IMR-90 (cell line): Measurements from ENCODE around the gene NFASC. TPM values are rescaled to one million over a fixed set of nuclear protein-coding genes. Genes with fewer than 3 reads are reported as not detected.

Source experiments
- ATAC-seq: fragments of 200-7000 bp; cut with Tn5 transposase; 2 replicates; pipeline ENCODE4 v1.9.1; 2020; ENCODE audit warnings: low read depth, mild to moderate bottlenecking, moderate library complexity
- BruUV-seq: library from RNA; stranded (reverse); fragments of 400-500 nt; replicated peaks from 2 replicates; lab custom pipeline; 2021; lab: Mats Ljungman, UMichigan
- CTCF ChIA-PET: fragments of 300-600 bp; formaldehyde crosslinking; extraction: SDS; loops from one replicate; lab custom pipeline; 2021; ENCODE audit warnings: antibody characterized with exemption; lab: Yijun Ruan, JAX
- POLR2A ChIA-PET: fragments of 300-600 bp; sonication (Branson Sonifier 250); formaldehyde crosslinking; loops from one replicate; lab custom pipeline; 2022; ENCODE audit warnings: antibody characterized with exemption; ENCODE audit not compliant: unreplicated experiment; lab: Charles Lee
- DNase-seq: peaks from one replicate; pipeline ENCODE4 v3.0.0; 2013
- H2AFZ ChIP-seq: replicated peaks from 2 replicates; pipeline ENCODE3; 2013; ENCODE audit warnings: low read length, mild to moderate bottlenecking; ENCODE audit not compliant: poor library complexity
- H2AK5ac ChIP-seq: 2 replicates; pipeline ENCODE4 v1.6.1; 2013; ENCODE audit warnings: low read depth, low read length, inconsistent platforms
- H2AK9ac ChIP-seq: replicated peaks from 2 replicates; pipeline ENCODE3; 2013; ENCODE audit warnings: mild to moderate bottlenecking, low read depth, low read length, moderate library complexity; ENCODE audit not compliant: poor library complexity
- H2BK120ac ChIP-seq: 2 replicates; pipeline ENCODE4 v1.6.1; 2013; ENCODE audit warnings: low read depth, low read length, inconsistent platforms
- H2BK15ac ChIP-seq: 3 replicates; pipeline ENCODE4 v1.6.1; 2013; ENCODE audit warnings: low read depth, low read length, inconsistent platforms
- H2BK20ac ChIP-seq: 2 replicates; pipeline ENCODE4 v1.6.1; 2013; ENCODE audit warnings: low read depth, mild to moderate bottlenecking, inconsistent platforms, low read length, moderate library complexity
- H2BK5ac ChIP-seq: 2 replicates; pipeline ENCODE4 v1.6.1; 2013; ENCODE audit warnings: mild to moderate bottlenecking, low read depth, low read length, inconsistent platforms; ENCODE audit not compliant: poor library complexity, severe bottlenecking
- H3K14ac ChIP-seq: replicated peaks from 2 replicates; pipeline ENCODE4 v1.6.1; 2013; ENCODE audit warnings: low read depth, low read length, inconsistent platforms
- H3K18ac ChIP-seq: 2 replicates; pipeline ENCODE4 v1.6.1; 2013; ENCODE audit warnings: low read depth, low read length, control low read depth
- H3K23ac ChIP-seq: 2 replicates; pipeline ENCODE4 v1.6.1; 2013; ENCODE audit warnings: low read depth, low read length, inconsistent platforms
- H3K27ac ChIP-seq: 2 replicates; pipeline ENCODE4 v1.5.1; 2013; ENCODE audit warnings: mild to moderate bottlenecking, control low read depth, low read length; ENCODE audit not compliant: insufficient read depth
- H3K27me3 ChIP-seq: 2 replicates; pipeline ENCODE4 v1.6.1; 2013; ENCODE audit warnings: low read length; ENCODE audit not compliant: control insufficient read depth, insufficient read depth
- H3K36me3 ChIP-seq: 2 replicates; pipeline ENCODE4 v1.6.1; 2013; ENCODE audit warnings: low read length, mixed read lengths; ENCODE audit not compliant: control insufficient read depth, insufficient read depth
- H3K4ac ChIP-seq: 2 replicates; pipeline ENCODE4 v1.6.1; 2013; ENCODE audit warnings: low read depth, low read length, inconsistent platforms
- H3K4me1 ChIP-seq: 2 replicates; pipeline ENCODE4 v1.6.1; 2013; ENCODE audit warnings: low read length, mixed read lengths; ENCODE audit not compliant: control insufficient read depth, insufficient read depth
- H3K4me2 ChIP-seq: 2 replicates; pipeline ENCODE4 v1.6.1; 2013; ENCODE audit warnings: low read depth, mild to moderate bottlenecking, control low read depth, low read length, moderate library complexity
- H3K4me3 ChIP-seq: 2 replicates; pipeline ENCODE4 v1.5.1; 2013; ENCODE audit warnings: low read depth, mild to moderate bottlenecking, control low read depth, low read length, moderate library complexity; ENCODE audit not compliant: insufficient read depth
- H3K56ac ChIP-seq: 2 replicates; pipeline ENCODE4 v1.6.1; 2013; ENCODE audit warnings: low read length, inconsistent platforms; ENCODE audit not compliant: insufficient read depth; ENCODE audit errors: extremely low read depth
- H3K79me1 ChIP-seq, 2 experiments: 2 replicates each; pipeline ENCODE4 v1.6.1; 2013; ENCODE audit warnings: low read length in 2 of 2, inconsistent platforms in 1 of 2, low read depth in 1 of 2
- H3K9ac ChIP-seq: 2 replicates; pipeline ENCODE4 v1.6.1; 2013; ENCODE audit warnings: low read depth, low read length, control low read depth
- H3K9me1 ChIP-seq: 2 replicates; pipeline ENCODE4 v1.6.1; 2013; ENCODE audit warnings: low read length, inconsistent platforms; ENCODE audit not compliant: insufficient read depth
- H3K9me3 ChIP-seq: 2 replicates; pipeline ENCODE4 v1.6.1; 2013; ENCODE audit warnings: low read length; ENCODE audit not compliant: control insufficient read depth, insufficient read depth
- H4K20me1 ChIP-seq: 2 replicates; pipeline ENCODE4 v1.6.1; 2013; ENCODE audit warnings: low read length, inconsistent platforms; ENCODE audit not compliant: insufficient read depth
- H4K5ac ChIP-seq: 2 replicates; pipeline ENCODE4 v1.6.1; 2013; ENCODE audit warnings: mild to moderate bottlenecking, low read depth, low read length, control low read depth
- H4K8ac ChIP-seq, 2 experiments: 2 replicates each; pipeline ENCODE4 v1.6.1; 2013; ENCODE audit warnings: low read depth in 2 of 2, low read length in 2 of 2, control low read depth in 1 of 2, inconsistent platforms in 1 of 2
- H4K91ac ChIP-seq: 2 replicates; pipeline ENCODE4 v1.6.1; 2013; ENCODE audit warnings: low read depth, low read length, inconsistent platforms; ENCODE audit not compliant: insufficient read depth
- BHLHE40 ChIP-seq: fragments of 150-350 bp; IDR thresholded peaks from 2 replicates; pipeline ENCODE4 v1.6.1; 2016; ENCODE audit warnings: mild to moderate bottlenecking, low read depth, low read length
- ELK1 ChIP-seq: fragments of 150-350 bp; IDR thresholded peaks from 2 replicates; pipeline ENCODE4 v1.6.1; 2016; ENCODE audit warnings: low read depth, mild to moderate bottlenecking, low read length, moderate library complexity, borderline replicate concordance
- MAFK ChIP-seq: IDR thresholded peaks from 2 replicates; pipeline ENCODE4 v1.6.1; 2012; ENCODE audit warnings: low read depth, low read length, improper control_type of control experiment
- NFE2L2 ChIP-seq: fragments of 150-350 bp; IDR thresholded peaks from 2 replicates; pipeline ENCODE4 v1.6.1; 2016; ENCODE audit warnings: low read depth, mild to moderate bottlenecking, low read length
- POLR2A ChIP-seq: IDR thresholded peaks from 2 replicates; pipeline ENCODE4 v1.6.1; 2012; ENCODE audit warnings: mild to moderate bottlenecking, low read depth, low read length
- RAD21 ChIP-seq: IDR thresholded peaks from 2 replicates; pipeline ENCODE4 v1.6.1; 2012; ENCODE audit warnings: low read length, improper control_type of control experiment
- WGBS, 2 experiments: methylation state at CpG; one replicate each; pipeline versions ENCODE4 v1.1.5 to v1.1.7; 2013; ENCODE audit warnings: missing lambda C conversion rate in 2 of 2; ENCODE audit not compliant: insufficient read length in 1 of 2; ENCODE audit errors: extremely low coverage in 2 of 2; 5-methylcytosine and 5-hydroxymethylcytosine counted together
- dilution Hi-C: fragments of 300-500 bp; cut with HindIII; formaldehyde crosslinking; loops from one replicate; pipeline ENCODE4 v1.14.3; 2018; ENCODE audit warnings: low sequenced_read_pairs; ENCODE audit not compliant: unreplicated experiment
- in situ Hi-C: fragments of 300-500 bp; cut with MboI; formaldehyde crosslinking; loops from 3 replicates; pipeline ENCODE4 v1.14.3; 2019; ENCODE audit warnings: low sequenced_read_pairs, inconsistent platforms, mixed read lengths
- intact Hi-C: fragments of 100-400 bp; cut with micrococcal nuclease; formaldehyde crosslinking; loops from 2 replicates; pipeline ENCODE4 v1.10.0; 2022
- polyA plus RNA-seq, 3 experiments: library from polyadenylated mRNA; depleted of rRNA; stranded (reverse); fragments of >200 nt; gene quantifications; 2 replicates each; pipeline ENCODE4 v1.2.3, GENCODE V29; 2012; ENCODE audit warnings: low replicate concordance in 1 of 3
- total RNA-seq: library from RNA; depleted of rRNA; stranded (reverse); fragments of >200 nt; gene quantifications from 2 replicates; pipeline ENCODE4 v1.2.3, GENCODE V29; 2012

Gene NFASC
- total and polyA plus RNA-seq, 2 of the 4 experiments (the other 2 are of a cell fraction) = 0.18 to 0.79 TPM

GRCh38 chr1:205046870-205047269 is 176.2 kb downstream of the NFASC start:
- H4K5ac ChIP-seq = no peak overlapping the region
- H2BK120ac ChIP-seq = no peak overlapping the region
- H3K9me1 ChIP-seq = no peaks in the 10 kb centered on the region
- no peak overlapping the region for H3K4ac ChIP-seq
- H3K18ac ChIP-seq = no peak overlapping the region
- H3K27ac ChIP-seq = no peak overlapping the region
- H3K56ac ChIP-seq = no peak overlapping the region
- no peak overlapping the region for H4K91ac ChIP-seq
- DNase-seq (no peak), ATAC-seq (no peak)
- H3K79me1 ChIP-seq = no peaks in the 10 kb centered on the region
- H4K8ac ChIP-seq = no peak overlapping the region
- intact Hi-C loops (no loop called here), in situ Hi-C loops (no loop called here), dilution Hi-C loops (no loop called here)
- no TSS peak for BruUV-seq
- H3K27me3 ChIP-seq = peaks cover 71% of the 10 kb centered on the region
- H2BK5ac ChIP-seq = no peak overlapping the region
- no peak overlapping the region for H2BK20ac ChIP-seq
- WGBS, 2 experiments = no CpG with 5 or more reads among the region's 4 CpGs
- H3K23ac ChIP-seq = no peak overlapping the region
- no peak overlapping the region for H3K14ac ChIP-seq
- H3K4me3 ChIP-seq = no peak overlapping the region
- no peaks in the 10 kb centered on the region for H3K36me3 ChIP-seq
- H3K4me2 ChIP-seq = no peak overlapping the region
- H2AFZ ChIP-seq = no peak overlapping the region
- no peak overlapping the region for H2AK9ac ChIP-seq
- ChIA-PET POLR2A (no interaction called here), CTCF (interaction anchor here (1.2 kb wide), 1 partner anchor 15 kb away, joined by 5 read pairs; no protein-coding TSS in a partner anchor)
- H4K20me1 ChIP-seq = no peaks in the 10 kb centered on the region
- TF ChIP-seq ELK1 (no peak), NFE2L2 (no peak), POLR2A (no peak), RAD21 (no peak), MAFK (no peak), BHLHE40 (no peak)
- no peak overlapping the region for H2AK5ac ChIP-seq
- H2BK15ac ChIP-seq = no peak overlapping the region
- H3K4me1 ChIP-seq = no peaks in the 10 kb centered on the region
- no peaks in the 10 kb centered on the region for H3K9me3 ChIP-seq
- no peak overlapping the region for H3K9ac ChIP-seq
